Activated naive CD8-positive, alpha-beta T cell (primary cell): Measurements from ENCODE around the gene LGI2.
"Not testable (repeated sequence)": the region's sequence is repeated elsewhere in the genome, so short reads cannot be mapped to it uniquely, and the experiment has no call there.

ENCODE experiments used
- H3K27ac Mint-ChIP-seq: one replicate; pipeline ENCODE4 v1.8.0; 2021; ENCODE audit warnings: mixed read lengths
- H3K27me3 Mint-ChIP-seq: one replicate; pipeline ENCODE4 v1.8.0; 2021; ENCODE audit warnings: mixed read lengths
- H3K36me3 Mint-ChIP-seq: one replicate; pipeline ENCODE4 v1.8.0; 2021; ENCODE audit warnings: mixed read lengths
- H3K4me1 Mint-ChIP-seq: one replicate; pipeline ENCODE4 v1.8.0; 2021; ENCODE audit warnings: low read depth, mixed read lengths
- H3K4me3 Mint-ChIP-seq: one replicate; pipeline ENCODE4 v1.8.0; 2021; ENCODE audit warnings: mild to moderate bottlenecking, mixed read lengths
- H3K9me3 Mint-ChIP-seq: one replicate; pipeline ENCODE4 v1.8.0; 2021; ENCODE audit warnings: low read depth, mixed read lengths

LGI2 gene

DNA sequence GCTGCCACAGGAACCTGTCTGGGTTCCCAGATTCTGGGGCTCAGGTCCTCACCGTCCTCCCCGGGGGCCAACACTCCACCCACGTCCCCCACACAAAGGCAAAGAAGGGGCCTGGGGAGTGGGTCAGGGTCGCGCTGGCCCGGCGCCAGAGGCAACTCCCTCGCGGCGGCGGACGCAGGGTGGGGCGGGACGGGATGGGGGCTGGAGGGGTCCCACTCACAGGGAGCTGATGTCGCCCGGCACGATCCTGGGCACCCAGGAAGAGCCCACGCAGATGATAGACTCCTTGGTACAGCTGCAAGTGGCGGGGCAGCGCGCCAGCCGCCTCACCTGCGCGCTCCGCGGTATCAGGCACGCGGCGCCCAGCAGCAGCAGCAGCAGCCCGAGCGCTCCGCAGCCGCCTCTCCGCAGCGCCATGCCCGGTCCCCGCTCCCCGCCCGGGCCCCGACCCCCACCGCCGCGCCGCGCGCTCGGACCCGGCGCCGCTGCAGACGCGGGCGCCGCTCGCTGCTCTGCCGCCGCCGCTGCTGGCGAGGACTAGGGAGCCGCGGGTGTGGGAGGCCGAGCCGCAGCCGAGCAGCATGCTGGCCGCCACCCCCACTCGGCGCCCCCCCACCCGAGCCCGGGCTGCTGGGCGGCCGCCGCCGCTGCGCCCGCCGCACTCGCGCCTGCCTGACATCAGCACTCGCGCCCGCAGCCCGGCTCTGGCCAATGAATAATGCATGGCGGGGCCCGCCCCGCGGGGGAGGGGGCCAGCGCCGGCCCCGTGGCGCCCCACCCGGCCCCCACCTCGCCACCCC, at the start of gene LGI2:
Gene LGI2, minus strand, starts transcription at position 670 of the 800 bp plus-strand sequence. Its CDS starts 253 bp downstream, at position 417.
- H3K9me3 Mint-ChIP-seq, result peaks cover 9% of the 10 kb centered on the region
- peaks cover 4% of the 10 kb centered on the region for H3K4me1 Mint-ChIP-seq
- H3K4me3 Mint-ChIP-seq, result peak within 1 kb of the TSS; percentile 61
- no peak within 1 kb of the TSS for H3K27ac Mint-ChIP-seq
- H3K27me3 Mint-ChIP-seq, result peaks cover 49% of the 10 kb centered on the region
- H3K36me3 Mint-ChIP-seq, result no peaks in the 10 kb centered on the region

DNA sequence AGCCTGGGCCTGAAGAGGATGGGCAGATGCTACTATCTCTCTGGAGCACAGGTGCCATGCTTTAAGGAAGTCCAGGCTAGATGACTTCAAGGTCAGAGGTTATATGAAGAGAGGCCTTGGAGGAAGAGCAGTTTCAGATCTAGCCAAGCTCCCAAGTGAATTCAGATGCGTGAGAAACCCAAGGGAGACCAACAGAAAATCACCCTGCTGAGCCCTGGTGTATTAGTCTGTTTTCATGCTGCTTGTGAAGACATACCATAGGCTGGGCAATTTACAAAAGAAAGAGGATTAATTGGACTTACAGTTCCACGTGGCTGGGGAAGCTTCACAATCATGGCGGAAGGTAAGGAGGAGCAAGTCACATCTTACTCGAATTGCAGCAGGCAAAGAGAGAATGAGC, 47.8 kb upstream of the LGI2 start:
- Mint-ChIP-seq H3K4me3 (no peak overlapping the region), H3K9me3 (no peaks in the 10 kb centered on the region), H3K4me1 (no peaks in the 10 kb centered on the region), H3K27ac (no peak overlapping the region), H3K27me3 (peaks cover 11% of the 10 kb centered on the region), H3K36me3 (no peaks in the 10 kb centered on the region)

- Mint-ChIP-seq H3K27ac (no peak overlapping the region), H3K27me3 (peaks cover 13% of the 10 kb centered on the region), H3K9me3 (no peaks in the 10 kb centered on the region), H3K4me1 (no peaks in the 10 kb centered on the region), H3K4me3 (no peak overlapping the region), H3K36me3 (no peaks in the 10 kb centered on the region)
These were observed 46.1 kb upstream of the LGI2 start for GRCh38 chr4:25076625-25077398.

GRCh38 chr4:25075851-25076250, 45.1 kb upstream of the LGI2 start:
- Mint-ChIP-seq H3K4me1 (no peaks in the 10 kb centered on the region), H3K36me3 (no peaks in the 10 kb centered on the region), H3K27ac (no peak overlapping the region), H3K9me3 (no peaks in the 10 kb centered on the region), H3K4me3 (no peak overlapping the region), H3K27me3 (peaks cover 13% of the 10 kb centered on the region)

DNA sequence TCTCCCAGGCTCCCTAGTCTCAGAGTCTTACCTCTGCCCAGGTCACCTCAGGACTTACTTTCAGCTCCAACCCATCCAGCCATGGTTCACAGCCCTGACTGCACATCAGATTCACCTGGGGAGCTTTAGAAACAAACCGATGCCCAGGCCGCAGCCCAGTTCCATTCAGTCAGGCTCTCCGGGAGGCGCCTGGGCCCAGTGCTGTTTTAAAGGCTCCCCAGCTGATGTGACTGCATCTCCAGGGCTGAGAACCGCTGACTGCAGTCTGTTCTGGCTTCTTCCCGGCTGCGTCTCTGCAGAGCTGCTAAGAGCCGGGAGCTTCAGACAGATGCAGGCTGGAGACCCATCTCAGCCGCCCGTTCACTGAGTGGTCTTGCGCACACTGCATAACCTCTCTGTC, 44.4 kb upstream of the LGI2 start:
- no peaks in the 10 kb centered on the region for H3K9me3 Mint-ChIP-seq
- H3K4me3 Mint-ChIP-seq, result no peak overlapping the region
- no peak overlapping the region for H3K27ac Mint-ChIP-seq
- no peaks in the 10 kb centered on the region for H3K4me1 Mint-ChIP-seq
- no peaks in the 10 kb centered on the region for H3K36me3 Mint-ChIP-seq
- H3K27me3 Mint-ChIP-seq, result peaks cover 13% of the 10 kb centered on the region

GRCh38 chr4:25070545-25070944, 39.8 kb upstream of the LGI2 start:
- Mint-ChIP-seq H3K9me3 (no peaks in the 10 kb centered on the region), H3K4me1 (no peaks in the 10 kb centered on the region), H3K36me3 (no peaks in the 10 kb centered on the region), H3K4me3 (no peak overlapping the region), H3K27ac (no peak overlapping the region), H3K27me3 (peaks cover 9% of the 10 kb centered on the region)

DNA sequence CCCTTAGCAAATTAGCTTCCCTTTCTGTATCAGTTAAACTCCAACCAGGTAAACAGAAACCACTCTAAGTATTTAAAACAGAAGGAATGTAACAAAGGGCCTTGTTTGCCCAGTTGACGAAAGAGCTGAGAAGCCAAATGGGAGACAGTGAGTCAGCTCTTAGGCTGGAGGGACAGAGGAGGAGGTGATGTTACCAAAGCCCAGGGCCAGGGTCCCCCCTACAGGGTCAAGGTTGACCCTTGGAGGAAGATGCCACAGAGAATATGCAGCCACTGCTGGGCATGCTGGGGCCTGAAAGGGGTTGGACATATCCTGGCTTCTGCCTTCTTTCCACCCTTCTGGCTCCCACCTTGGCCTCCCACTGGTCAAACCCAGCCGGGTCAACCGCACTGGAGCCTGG, 38.3 kb upstream of the LGI2 start:
- Mint-ChIP-seq H3K9me3 (no peaks in the 10 kb centered on the region), H3K4me3 (no peak overlapping the region), H3K27ac (no peak overlapping the region), H3K4me1 (no peaks in the 10 kb centered on the region), H3K27me3 (peaks cover 9% of the 10 kb centered on the region), H3K36me3 (no peaks in the 10 kb centered on the region)

GRCh38 chr4:25068386-25068785, 37.6 kb upstream of the LGI2 start:
- H3K27ac Mint-ChIP-seq, result no peak overlapping the region
- H3K4me1 Mint-ChIP-seq, result no peaks in the 10 kb centered on the region

GRCh38 chr4:25065932-25066590, 35.3 kb upstream of the LGI2 start:
- Mint-ChIP-seq H3K27me3 (peaks cover 10% of the 10 kb centered on the region), H3K36me3 (no peaks in the 10 kb centered on the region), H3K9me3 (no peaks in the 10 kb centered on the region), H3K4me3 (no peak overlapping the region), H3K4me1 (no peaks in the 10 kb centered on the region), H3K27ac (no peak overlapping the region)

More at GRCh38 chr4:25068386-25068785, 37.6 kb upstream of the LGI2 start:
- Mint-ChIP-seq H3K9me3 (no peaks in the 10 kb centered on the region), H3K27me3 (peaks cover 9% of the 10 kb centered on the region), H3K4me3 (no peak overlapping the region), H3K36me3 (no peaks in the 10 kb centered on the region)

DNA sequence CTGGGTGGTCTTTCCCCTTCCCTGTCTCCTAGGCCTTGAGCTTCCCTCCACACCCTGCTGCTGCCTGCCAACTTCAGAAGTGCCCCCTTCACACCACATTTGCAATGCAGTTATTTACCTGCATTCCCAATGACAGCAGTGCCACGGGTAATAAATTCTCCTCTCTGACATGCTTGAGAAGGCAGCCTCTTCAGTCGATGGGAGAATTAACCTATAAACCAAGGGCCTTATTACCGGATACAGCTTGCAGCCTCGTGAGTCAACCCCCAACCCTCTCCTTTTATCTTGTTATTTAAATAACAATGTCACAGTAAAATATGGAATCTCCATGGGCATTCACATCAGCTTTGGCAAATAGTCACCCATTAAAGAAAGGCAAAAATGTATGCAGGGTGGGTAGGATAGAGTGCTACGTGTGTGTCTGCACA, 34.7 kb upstream of the LGI2 start:
- Mint-ChIP-seq H3K4me3 (no peak overlapping the region), H3K4me1 (no peaks in the 10 kb centered on the region), H3K27ac (no peak overlapping the region), H3K9me3 (no peaks in the 10 kb centered on the region), H3K27me3 (peaks cover 13% of the 10 kb centered on the region), H3K36me3 (no peaks in the 10 kb centered on the region)

GRCh38 chr4:25064447-25064846, 33.7 kb upstream of the LGI2 start:
- H3K4me3 Mint-ChIP-seq, H3K4me1 Mint-ChIP-seq, H3K9me3 Mint-ChIP-seq, H3K27ac Mint-ChIP-seq, H3K36me3 Mint-ChIP-seq: not testable (repeated sequence)
- peaks cover 11% of the 10 kb centered on the region for H3K27me3 Mint-ChIP-seq

DNA sequence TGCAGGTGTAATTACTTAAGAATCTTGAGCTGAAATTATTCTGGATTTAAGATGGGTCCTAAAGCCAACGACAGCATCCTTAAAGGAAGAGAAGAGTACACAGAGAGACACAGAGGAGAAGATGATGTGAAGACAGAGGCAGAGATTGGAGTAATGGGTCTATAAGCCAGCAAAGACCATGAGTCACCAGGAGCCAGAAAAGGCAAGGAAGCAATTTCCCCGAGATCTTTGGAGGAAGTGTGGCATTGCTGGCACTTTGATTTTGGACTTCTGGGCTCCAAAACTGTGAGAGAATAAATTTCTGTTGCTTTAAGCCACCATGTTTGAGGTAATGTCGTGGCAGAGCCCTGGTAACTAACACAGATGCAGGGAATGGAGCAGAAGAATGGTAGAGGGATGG, 32.4 kb upstream of the LGI2 start:
- Mint-ChIP-seq H3K27me3 (peaks cover 11% of the 10 kb centered on the region), H3K9me3 (no peaks in the 10 kb centered on the region), H3K27ac (no peak overlapping the region), H3K36me3 (no peaks in the 10 kb centered on the region), H3K4me3 (no peak overlapping the region), H3K4me1 (no peaks in the 10 kb centered on the region)

DNA sequence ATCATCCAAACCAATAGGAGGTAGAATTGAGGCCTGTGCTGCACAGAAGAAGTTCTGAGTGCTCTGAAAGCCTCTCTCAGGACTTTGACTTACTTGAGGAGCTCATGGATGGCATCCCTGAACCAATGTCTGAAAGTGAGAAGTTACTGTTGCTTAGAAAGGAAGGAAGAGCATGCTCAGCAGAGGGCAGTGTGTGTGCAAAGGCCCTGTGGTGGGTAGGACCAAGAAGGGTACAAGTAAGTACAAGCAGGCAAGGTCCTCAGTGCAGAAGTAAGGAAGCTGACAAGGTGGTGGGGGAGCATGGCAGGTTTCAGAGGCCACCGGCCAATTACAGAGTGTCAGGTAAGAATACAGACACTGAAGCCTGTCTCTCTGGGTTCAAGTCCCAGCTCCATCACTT, 31.4 kb upstream of the LGI2 start:
- Mint-ChIP-seq H3K27ac (no peak overlapping the region), H3K36me3 (no peaks in the 10 kb centered on the region), H3K4me1 (no peaks in the 10 kb centered on the region), H3K9me3 (no peaks in the 10 kb centered on the region), H3K27me3 (peaks cover 9% of the 10 kb centered on the region), H3K4me3 (no peak overlapping the region)

GRCh38 chr4:25061602-25062001, 30.9 kb upstream of the LGI2 start:
- Mint-ChIP-seq H3K27me3 (peaks cover 11% of the 10 kb centered on the region), H3K36me3 (no peaks in the 10 kb centered on the region), H3K9me3 (no peaks in the 10 kb centered on the region), H3K4me1 (no peaks in the 10 kb centered on the region), H3K27ac (no peak overlapping the region), H3K4me3 (no peak overlapping the region)

GRCh38 chr4:25060963-25061340, 30.2 kb upstream of the LGI2 start:
- H3K9me3 Mint-ChIP-seq, result no peaks in the 10 kb centered on the region
- H3K27me3 Mint-ChIP-seq, result peaks cover 13% of the 10 kb centered on the region
- no peak overlapping the region for H3K27ac Mint-ChIP-seq
- H3K4me1 Mint-ChIP-seq, result no peaks in the 10 kb centered on the region
- no peak overlapping the region for H3K4me3 Mint-ChIP-seq
- no peaks in the 10 kb centered on the region for H3K36me3 Mint-ChIP-seq
